ENCODE measurements around the gene DAB1.

Gene DAB1

GRCh38 chr1:56961426-56961825 is 462.4 kb downstream of the DAB1 start:
- no peak overlapping the region for H3K9ac ChIP-seq
- no peaks in the 10 kb centered on the region for H3K79me2 ChIP-seq
- H3K36me3 ChIP-seq (ENCODE audit: control insufficient read depth, insufficient read depth, low read length), result no peaks in the 10 kb centered on the region
- no peak overlapping the region for H3K4me2 ChIP-seq (ENCODE audit: low read length)
- H3K4me1 ChIP-seq, result peaks cover 3% of the 10 kb centered on the region
- no peak overlapping the region for H3K27ac ChIP-seq
- H2AFZ ChIP-seq, result no peak overlapping the region
- no peak for TF ChIP-seq CTCF (IDR thresholded peaks at IDR 0.05)
- no peaks in the 10 kb centered on the region for H3K9me3 ChIP-seq (ENCODE audit: control insufficient read depth, low read length)
- no peak overlapping the region for H3K4me3 ChIP-seq (ENCODE audit: low read depth, low read length)
- H3K27me3 ChIP-seq (ENCODE audit: control insufficient read depth, insufficient read depth, low read length), result no peaks in the 10 kb centered on the region

GRCh38 chr1:56958526-56958925 is 465.3 kb downstream of the DAB1 start:
- Histone ChIP-seq H3K4me1 (peaks cover 3% of the 10 kb centered on the region), H2AFZ (no peak overlapping the region), H3K36me3 (ENCODE audit: control insufficient read depth, insufficient read depth, low read length) (no peaks in the 10 kb centered on the region), H3K79me2 (no peaks in the 10 kb centered on the region), H3K4me2 (ENCODE audit: low read length) (no peak overlapping the region), H3K4me3 (ENCODE audit: low read depth, low read length) (no peak overlapping the region), H3K9ac (no peak overlapping the region), H3K27me3 (ENCODE audit: control insufficient read depth, insufficient read depth, low read length) (no peaks in the 10 kb centered on the region), H3K9me3 (ENCODE audit: control insufficient read depth, low read length) (no peaks in the 10 kb centered on the region), H3K27ac (no peak overlapping the region)
- TF ChIP-seq CTCF (IDR thresholded peaks at IDR 0.05), result no peak

GRCh38 chr1:56957931-56958330 is 465.9 kb downstream of the DAB1 start:
- no peaks in the 10 kb centered on the region for H3K27me3 ChIP-seq (ENCODE audit: control insufficient read depth, insufficient read depth, low read length)
- no peak overlapping the region for H2AFZ ChIP-seq
- no peaks in the 10 kb centered on the region for H3K79me2 ChIP-seq
- H3K9me3 ChIP-seq (ENCODE audit: control insufficient read depth, low read length), result no peaks in the 10 kb centered on the region
- TF ChIP-seq CTCF (IDR thresholded peaks at IDR 0.05), result no peak
- peak overlapping the region; percentile 9 for H3K4me2 ChIP-seq (ENCODE audit: low read length)
- no peaks in the 10 kb centered on the region for H3K36me3 ChIP-seq (ENCODE audit: control insufficient read depth, insufficient read depth, low read length)
- peaks cover 3% of the 10 kb centered on the region for H3K4me1 ChIP-seq
- no peak overlapping the region for H3K9ac ChIP-seq
- H3K4me3 ChIP-seq (ENCODE audit: low read depth, low read length), result no peak overlapping the region
- H3K27ac ChIP-seq, result no peak overlapping the region

GRCh38 chr1:56954664-56955063 is 469.2 kb downstream of the DAB1 start:
- Histone ChIP-seq H3K9ac (no peak overlapping the region), H3K36me3 (ENCODE audit: control insufficient read depth, insufficient read depth, low read length) (no peaks in the 10 kb centered on the region), H3K4me3 (ENCODE audit: low read depth, low read length) (no peak overlapping the region), H3K4me1 (peaks cover 3% of the 10 kb centered on the region), H3K4me2 (ENCODE audit: low read length) (no peak overlapping the region), H3K27me3 (ENCODE audit: control insufficient read depth, insufficient read depth, low read length) (no peaks in the 10 kb centered on the region), H2AFZ (no peak overlapping the region), H3K79me2 (no peaks in the 10 kb centered on the region), H3K27ac (no peak overlapping the region), H3K9me3 (ENCODE audit: control insufficient read depth, low read length) (no peaks in the 10 kb centered on the region)
- TF ChIP-seq CTCF (IDR thresholded peaks at IDR 0.05), result no peak

- H3K9me3 ChIP-seq (ENCODE audit: control insufficient read depth, low read length), result no peaks in the 10 kb centered on the region
- no peak for TF ChIP-seq CTCF (IDR thresholded peaks at IDR 0.05)
- H3K4me2 ChIP-seq (ENCODE audit: low read length), result no peak overlapping the region
- no peaks in the 10 kb centered on the region for H3K79me2 ChIP-seq
- H3K27ac ChIP-seq, result no peak overlapping the region
- no peak overlapping the region for H3K4me3 ChIP-seq (ENCODE audit: low read depth, low read length)
- H3K4me1 ChIP-seq, result peaks cover 3% of the 10 kb centered on the region
- H3K9ac ChIP-seq, result no peak overlapping the region
- H3K36me3 ChIP-seq (ENCODE audit: control insufficient read depth, insufficient read depth, low read length), result no peaks in the 10 kb centered on the region
- no peak overlapping the region for H2AFZ ChIP-seq
- no peaks in the 10 kb centered on the region for H3K27me3 ChIP-seq (ENCODE audit: control insufficient read depth, insufficient read depth, low read length)
Observed at GRCh38 chr1:56953386-56953785, 470.5 kb downstream of the DAB1 start.
